OCI-LY1 (cell line): Measurements from ENCODE around the gene AJAP1.

Experiments
- CTCF ChIP-seq: fragments of 200-600 bp; sonication (generic), shearing (Covaris generic); IDR thresholded peaks from 2 replicates; pipeline ENCODE4 v1.5.1; 2017; ENCODE audit warnings: mild to moderate bottlenecking, antibody characterized with exemption, low read length, moderate library complexity, mixed read lengths
- EZH2 ChIP-seq: fragments of 200-600 bp; sonication (generic), shearing (Covaris generic); IDR thresholded peaks from 2 replicates; pipeline ENCODE4 v1.8.0; 2017; ENCODE audit warnings: borderline replicate concordance, mixed run types, mild to moderate bottlenecking, antibody characterized with exemption, low read length, moderate library complexity, mixed read lengths

DNA sequence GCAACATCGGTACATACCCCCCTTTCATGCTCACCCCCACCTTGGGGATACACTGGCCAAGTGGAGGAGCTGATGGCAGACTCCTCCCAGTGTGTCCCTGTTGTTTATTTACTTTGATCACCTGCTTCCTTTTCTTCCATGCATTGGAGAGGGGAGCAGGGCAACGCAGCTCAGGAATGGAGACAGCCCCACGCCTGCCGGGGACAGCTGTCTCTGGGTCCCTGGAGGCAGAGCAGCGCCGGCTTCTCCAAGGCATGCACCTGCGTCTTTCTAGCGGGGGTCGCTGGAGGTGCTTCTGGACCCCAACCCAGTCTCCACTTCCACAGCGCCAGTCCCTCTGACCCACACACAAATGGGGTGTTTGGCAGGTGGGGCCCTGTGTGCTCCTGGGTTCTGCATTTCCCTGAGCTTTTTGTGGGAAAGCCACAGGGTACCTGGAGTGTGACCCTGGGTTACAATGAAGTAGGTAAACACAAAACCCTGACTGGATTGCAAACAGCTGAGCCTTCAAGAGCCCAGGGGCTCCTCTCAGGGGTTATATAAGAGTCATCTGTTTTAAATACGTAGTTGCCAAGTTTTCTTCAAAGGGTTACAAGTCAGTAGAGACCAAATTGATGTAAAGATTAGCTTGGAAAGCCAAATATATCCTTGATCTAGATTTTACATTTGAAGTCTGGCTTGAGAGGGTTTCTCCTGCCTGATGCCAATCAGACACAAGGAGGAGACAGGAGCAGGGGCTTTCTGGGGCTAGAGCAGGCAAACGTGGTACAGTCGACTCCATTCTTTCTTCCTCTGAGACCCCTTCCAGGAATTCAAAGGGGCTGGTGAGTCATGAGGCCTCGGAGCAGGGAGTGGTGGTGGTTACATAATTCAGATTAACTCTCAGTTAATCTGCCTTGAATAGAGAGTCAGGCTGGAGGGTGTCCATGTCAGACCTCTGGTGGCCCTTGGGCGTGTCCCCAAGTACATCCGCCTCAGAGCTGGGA is 4.5 kb downstream of the AJAP1 start:
- no peak for TF ChIP-seq CTCF
- TF ChIP-seq EZH2: no peak
